HG02571 (cell line): ENCODE results near the gene HSPB1.
"Not testable (repeated sequence)": the region's sequence is repeated elsewhere in the genome, so short reads cannot be mapped to it uniquely, and the experiment has no call there.

Experiments used
- ATAC-seq: cut with Tn5 transposase; IDR thresholded peaks from one replicate; pipeline ENCODE4 v1.9.1; 2021; ENCODE audit warnings: mild to moderate bottlenecking, moderate library complexity; ENCODE audit not compliant: unreplicated experiment

Gene HSPB1

DNA sequence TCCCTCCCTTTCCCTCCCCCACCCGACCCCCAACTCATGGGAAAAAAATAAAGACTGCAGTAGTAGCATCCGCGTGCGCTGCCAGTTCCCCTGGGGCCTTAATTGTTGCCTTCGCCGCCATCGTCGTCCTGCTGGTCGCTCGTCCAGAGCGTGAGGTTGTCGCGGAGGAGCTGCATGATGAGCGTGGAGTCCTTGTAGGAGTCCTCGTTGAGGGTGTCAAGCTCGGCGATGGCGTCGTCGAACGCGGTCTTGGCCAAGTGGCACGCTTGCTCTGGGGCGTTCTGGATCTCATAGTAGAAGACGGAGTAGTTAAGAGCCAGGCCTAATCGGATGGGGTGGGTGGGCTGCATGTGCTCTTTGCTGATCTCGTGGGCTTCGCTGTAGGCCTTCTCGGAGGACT lies 27.0 kb downstream of the HSPB1 start:
- ATAC-seq: no peak

DNA sequence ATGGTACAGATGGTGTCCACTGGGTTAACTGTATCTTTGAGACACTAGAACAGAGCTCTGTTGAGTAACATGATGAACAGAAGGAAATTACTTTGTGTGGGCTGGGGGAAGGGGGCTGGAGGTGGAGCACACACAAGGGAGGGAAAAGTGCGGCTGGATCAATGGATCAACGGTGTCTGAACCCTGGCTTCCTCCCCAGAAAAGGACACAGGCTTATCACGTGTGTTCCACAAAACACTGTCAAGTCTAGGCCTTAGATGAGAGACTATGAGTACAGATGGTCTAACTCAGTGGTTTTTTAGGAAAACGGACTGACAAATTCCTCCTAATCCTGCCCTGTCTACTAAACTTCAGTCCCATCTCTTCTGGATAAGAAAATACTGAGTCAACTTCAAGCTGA lies 27.8 kb downstream of the HSPB1 start:
- no peak for ATAC-seq

DNA sequence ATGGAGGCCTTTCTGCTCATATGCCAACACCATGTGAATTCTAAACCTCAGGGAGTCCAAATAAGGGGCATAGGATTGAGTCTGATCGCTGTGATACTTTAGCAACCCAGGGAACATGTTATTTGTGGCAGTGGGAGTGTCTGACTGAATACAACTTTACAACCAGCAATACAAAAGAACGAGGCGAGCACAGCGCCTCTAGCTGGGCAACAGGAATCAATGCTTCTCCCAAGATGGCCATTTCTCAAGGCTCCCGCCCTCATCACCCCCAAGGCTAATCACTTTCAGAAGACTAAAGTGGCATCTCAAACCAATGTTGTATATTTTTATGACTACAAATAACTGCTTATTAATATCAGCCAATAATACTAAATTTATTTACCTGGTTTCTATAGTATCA lies 28.2 kb downstream of the HSPB1 start:
- ATAC-seq: no peak

DNA sequence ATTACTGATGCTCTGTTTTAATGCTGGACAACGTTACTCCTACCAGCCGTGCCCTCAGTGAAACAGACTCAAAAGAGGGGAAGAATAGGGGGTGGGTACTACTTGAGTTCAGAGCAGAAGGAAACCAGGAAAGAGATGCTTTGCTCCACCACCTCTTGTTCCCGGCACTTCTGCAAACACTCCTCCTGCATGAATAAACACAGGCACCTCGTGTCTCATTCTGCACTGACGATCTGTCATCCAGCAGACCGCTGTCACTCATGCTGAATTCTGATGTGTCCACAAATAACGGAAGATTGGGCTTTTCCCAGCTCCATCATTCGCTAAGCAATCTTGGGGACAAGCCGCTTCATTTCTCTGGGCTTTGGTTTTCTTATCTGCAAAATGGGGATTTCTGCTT lies 29.6 kb downstream of the HSPB1 start:
- no peak for ATAC-seq

DNA sequence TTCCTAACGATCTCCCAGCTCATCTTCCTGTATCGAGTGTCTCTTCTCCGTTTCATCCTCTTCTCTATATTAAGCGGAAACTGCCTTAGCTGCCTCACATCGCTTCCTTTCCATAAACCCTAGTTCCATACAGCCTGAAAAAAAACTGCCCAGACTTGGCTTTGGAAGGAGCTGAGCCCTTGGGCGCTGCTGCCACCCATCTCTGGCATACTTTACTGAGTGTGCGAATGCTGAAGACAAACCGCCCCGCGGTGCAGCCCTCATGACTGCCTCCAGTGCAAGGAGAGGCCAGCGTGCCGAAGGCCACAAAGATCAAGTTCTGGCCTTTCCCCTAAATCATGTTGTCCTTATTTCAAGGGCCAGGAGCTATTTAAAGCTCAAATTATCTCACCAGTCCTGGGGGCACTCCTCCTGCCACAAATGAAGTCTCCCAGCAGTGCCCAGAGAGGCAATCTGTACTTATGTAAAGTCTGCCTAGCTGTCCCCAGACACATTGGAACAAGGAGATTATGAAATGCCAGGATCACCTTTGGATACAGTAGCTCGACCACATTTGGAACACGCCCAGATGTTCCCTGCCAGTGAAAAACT lies 31.1 kb downstream of the HSPB1 start:
- ATAC-seq: no peak

DNA sequence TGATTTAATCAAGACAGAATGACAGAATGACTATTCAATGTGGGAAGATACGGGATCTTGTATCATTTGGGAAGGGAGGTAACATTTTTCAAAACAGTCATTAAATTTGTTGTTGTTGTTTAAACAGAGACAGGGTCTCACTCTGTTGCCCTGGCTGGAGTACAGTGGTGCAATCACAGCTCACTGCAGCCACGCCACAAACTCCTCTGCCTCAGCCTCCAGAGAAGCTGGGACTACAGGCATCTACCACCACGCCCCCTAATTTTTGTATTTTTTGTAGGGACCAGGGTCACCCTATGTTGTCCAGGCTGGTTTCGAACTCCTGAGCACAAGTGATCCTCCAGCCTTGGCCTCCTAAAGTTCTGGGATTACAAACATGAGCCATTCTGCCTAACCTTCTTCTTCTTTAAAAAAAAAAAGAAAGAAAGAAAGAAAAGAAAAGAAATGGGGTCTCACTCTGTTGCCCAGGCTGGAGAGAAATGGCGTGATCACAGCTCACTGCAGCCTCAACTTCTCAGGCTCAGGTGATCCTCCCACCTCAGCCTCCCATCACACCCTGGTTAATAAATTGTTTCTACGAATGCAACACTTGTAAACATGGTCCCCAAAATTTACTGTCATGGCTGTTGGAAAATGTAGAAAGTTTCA lies 32.0 kb downstream of the HSPB1 start:
- no peak for ATAC-seq

DNA sequence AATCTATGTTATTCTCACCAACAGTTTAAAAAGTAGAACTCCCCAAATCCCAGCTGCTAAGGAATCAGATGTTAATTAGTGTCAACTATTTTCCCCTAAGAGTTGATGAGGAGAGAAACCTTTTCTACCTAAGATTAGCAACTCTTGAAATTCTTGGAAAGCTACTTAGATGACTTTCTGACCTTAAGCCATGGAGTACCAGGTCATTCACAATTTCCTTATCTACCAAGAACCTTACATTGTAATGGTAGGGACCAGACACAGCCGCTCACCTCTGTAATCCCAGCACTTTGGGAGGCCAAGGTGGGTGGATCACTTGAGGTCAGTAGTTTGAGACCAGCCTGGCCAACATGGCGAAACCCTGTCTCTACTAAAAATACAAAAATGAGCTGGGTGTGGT lies 32.9 kb downstream of the HSPB1 start:
- ATAC-seq: not testable (repeated sequence)

DNA sequence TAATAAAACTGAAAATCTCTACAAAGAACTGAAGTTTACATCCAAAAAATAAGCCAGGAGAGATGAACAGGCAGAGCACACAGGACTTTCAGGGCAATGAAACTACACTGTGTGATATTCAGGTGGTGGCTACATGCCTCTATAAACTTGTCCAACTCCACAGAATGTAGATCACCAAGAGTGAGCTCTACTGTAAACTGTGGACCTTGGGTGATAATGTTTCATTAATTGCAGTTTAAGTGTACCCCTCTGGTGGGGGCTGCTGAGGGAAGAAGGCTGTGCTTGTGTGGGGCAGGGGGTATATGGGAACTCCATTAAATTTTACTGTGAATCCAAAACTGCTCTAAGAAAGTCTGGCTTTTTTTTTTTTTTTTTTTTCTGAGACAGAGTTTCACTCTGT lies 33.6 kb downstream of the HSPB1 start:
- ATAC-seq: no peak

DNA sequence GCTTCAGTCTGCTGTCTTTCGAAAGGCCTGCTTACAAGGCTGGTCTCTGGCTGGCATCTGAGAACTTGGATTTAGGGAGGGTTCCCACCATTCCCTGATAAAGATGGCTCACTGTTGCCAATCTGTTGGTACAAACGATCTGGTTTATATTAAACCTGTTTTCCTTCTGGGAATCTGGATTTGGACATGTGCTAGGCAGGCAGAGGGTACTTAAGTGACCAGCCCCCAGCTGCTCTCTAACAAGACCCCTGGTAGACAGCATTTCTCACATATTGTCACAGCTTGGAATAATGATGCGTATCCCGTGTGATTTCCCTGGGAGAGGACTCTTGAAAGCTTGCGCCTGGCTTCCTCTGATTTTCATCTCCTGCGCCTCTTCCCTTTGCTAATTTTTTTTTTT lies 34.7 kb downstream of the HSPB1 start:
- ATAC-seq: no peak

DNA sequence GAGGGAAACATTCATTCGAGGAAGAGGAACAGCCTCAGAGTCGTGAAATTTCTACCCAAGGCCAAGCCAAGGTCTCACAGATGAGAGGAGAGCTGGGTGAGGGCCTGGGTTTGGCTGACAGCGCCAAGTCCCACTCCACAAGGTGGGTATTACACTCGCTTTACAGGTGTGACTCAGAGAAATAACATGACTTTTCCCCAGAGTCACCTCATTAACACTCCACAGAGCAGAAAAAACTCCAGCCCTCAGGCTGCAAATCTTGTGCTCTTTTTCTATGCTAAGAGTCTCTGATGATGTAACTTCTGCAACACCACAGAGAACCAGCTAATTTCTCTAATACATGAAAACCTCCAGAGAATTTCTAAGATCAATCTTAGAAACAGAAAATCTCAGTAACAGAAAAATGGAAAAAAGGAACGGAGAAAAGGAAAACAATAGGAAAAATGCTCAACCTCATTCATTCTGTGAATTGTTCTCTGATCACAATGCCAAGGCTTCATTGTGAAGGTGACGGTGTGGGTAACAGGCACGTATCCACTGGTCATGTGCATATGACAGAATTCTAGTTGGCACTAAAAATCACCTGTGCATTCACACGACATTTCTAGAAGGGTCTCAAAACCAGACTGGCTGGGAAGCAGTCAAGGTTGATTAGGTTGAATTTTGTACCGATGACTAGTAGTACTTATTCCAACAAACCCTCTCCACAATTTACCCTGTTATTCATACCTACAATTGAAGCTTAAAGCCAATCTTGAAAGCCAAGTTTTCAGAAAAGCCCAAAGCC lies 36.0 kb downstream of the HSPB1 start:
- no peak for ATAC-seq

DNA sequence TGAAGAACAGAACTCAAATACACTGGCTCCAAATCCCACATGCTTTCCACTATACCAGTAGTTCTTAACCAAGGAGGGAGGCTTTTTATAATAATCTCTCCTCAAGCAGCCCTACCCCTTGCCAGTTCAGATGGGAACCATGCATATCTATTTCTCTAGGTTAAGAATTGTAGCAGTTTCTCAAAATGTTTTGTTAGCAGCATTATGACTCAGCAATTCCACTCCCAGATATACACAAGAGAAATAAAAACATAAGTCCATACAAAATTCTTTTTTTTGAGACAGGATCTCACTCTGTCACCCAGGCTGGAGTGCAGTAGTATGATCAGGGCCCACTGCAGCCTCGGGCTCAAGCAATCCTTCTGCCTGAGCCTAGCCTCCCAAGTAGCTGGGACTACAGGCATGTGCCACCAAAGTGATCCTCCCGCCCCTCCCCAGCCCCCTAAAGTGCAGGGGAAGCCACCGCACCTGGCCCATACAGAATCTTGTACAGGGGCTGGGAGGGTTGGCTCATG lies 38.2 kb downstream of the HSPB1 start:
- ATAC-seq: no peak

DNA sequence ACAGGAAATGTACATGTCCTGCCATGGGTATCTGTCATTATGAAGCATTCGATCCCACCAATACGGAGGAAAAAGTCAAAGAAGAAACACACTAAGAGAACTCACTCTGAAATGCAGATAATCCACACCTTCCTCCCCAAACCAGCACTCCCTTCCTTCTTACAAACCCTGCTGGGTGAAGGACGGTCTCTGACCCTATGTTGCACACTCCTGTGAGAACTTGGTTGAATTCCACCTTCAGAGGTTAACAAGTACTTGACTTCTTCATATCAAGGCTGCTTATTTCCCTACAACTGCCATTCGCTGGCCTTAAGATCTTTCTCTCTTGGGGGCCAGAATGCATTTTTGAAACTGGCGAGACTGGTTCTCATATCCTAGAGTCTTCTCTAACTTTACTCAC lies 39.7 kb downstream of the HSPB1 start:
- no peak for ATAC-seq

DNA sequence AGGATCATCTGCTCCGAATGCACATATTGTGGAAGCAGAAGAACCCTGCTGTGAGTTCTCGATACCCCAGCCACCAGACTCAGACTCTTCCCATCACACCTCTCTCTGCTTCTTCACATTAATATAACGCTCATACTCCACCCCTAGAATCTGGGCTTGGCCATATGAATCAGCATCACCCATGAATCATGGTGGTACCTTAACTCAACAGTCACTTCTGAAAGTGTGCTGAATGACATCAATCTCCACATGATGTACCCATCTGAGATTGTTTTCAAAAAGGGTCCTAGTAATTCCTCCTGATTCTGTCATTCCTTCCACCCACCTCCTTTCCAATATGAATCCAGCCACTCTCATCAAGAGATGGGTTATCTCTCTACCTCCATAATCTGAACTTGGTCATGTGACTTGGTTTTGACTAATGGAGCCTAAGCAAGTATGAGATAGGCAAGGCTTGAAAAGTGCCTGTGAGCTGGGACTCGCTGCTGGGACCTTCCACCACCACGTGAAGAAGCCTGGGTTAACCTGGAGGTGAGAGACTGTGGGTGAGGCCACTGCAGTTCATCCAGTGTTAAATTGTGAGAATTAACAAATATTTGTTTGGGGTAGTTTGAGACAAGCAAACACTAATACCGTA lies 40.9 kb downstream of the HSPB1 start:
- no peak for ATAC-seq

DNA sequence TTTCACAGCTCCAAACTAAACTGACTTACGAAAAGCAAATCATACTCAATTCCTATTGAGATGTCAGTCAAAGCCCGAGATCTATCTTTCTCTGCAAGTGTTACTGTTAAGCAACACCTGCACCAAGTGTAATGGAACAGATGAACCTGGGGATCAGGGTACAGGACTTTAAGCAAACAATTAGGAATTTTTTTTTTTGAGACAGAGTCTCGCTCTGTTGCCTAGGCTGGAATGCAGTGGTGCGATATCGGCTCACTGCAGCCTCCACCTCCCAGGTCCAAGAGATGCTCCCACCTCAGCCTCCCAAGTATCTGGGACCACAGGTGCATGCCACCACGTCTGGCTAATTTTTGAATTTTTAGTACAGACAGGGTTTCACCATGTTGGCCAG lies 41.5 kb downstream of the HSPB1 start:
- no peak for ATAC-seq

DNA sequence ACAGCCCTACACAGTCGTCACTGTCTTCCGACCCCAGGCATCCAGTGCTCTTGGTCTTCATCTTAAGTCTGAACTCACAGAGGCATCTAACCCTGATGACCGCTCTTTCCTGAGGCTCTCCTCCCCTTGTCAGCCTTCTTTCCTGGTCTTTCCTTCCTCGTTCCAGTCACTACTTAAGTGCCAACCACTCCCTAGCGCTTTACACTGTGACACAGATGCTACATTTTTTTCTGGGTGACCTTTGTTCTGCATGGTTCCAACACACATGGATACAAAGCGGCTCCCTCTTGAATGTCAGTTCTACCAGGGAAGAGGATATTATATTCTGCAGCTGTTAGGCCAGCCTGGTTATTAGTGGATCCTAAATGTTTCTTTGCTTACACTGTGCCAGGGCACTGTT lies 43.6 kb downstream of the HSPB1 start:
- ATAC-seq: no peak

DNA sequence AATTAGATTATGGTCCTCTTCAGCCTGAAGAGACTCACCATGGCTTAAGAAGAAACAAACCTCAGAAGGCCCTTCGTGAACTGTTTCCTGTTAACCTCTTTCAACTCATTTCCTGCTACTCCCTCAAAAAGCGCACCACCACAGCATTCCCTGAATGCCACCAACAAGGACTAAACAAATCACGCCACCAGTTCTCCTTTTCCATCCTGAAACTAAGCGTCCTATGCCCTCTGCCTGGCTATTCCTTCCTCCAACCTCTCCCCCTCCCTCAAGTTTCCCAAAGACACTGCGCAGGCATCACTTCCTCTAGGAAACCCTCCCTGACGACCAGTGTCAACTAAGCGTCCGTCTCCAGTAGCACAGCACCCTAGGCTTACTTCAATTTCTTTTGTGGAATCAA lies 44.3 kb downstream of the HSPB1 start:
- no peak for ATAC-seq

DNA sequence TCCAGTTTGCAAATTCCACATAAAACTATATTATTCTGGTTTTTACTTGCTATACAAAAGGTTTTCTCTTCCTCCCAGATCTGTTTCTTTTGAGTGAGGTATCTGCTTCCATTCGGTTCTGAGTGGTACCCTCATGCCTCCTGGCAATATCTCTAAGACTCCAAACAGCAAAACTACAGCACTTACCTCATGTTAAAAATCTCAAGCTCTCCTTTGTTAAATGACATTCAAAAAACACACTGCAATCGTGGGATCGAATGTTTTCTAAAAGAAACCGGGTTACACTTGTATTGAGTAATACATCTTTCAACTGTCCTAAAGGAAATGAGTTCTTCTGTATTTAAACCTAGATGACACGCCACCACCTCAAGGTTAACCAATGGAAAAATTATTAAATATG lies 45.2 kb downstream of the HSPB1 start:
- ATAC-seq: no peak

DNA sequence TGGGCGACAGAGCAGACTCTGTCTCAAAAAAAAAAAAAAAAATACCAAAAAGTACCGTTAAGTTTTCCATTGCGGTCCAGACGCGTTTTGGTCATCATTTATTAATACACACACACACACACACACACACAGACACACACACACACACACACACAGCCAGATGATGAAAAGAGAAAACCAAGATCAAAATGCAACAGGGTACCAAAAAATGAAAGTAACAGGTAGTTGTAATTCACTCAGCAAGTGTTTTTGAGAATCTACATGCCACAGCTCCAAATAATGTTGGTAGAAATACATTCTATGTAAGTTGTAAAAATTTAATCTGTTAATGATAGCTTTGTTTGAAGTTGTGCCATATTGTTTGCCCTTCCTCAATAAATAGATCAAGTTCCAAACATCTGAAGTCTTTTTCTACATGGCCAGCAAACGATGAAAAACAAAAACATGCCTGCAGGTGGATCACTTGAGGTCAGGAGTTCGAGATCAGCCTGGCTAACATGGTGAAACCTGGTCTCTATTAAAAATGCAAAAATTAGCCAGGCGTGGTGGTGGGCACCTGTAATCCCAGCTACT lies 46.9 kb downstream of the HSPB1 start:
- no peak for ATAC-seq

DNA sequence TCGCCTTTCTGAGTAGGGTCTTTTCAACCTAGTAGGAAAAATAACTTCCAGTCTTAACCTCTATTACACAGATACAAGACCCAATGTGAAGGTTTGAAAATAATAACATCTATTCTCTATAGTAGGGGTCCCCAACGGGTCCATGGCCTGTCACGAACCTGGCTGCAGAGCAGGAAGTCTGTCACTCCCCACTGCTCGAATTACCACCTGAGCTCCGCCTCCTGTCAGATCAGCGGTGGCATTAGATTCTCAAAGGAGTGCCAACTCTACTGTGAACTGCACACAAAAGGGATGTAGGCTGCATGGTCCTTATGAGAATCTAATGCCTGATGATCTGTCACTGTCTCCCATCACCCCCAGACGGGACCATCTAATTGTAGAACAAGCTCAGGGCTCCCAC lies 48.9 kb downstream of the HSPB1 start:
- no peak for ATAC-seq

DNA sequence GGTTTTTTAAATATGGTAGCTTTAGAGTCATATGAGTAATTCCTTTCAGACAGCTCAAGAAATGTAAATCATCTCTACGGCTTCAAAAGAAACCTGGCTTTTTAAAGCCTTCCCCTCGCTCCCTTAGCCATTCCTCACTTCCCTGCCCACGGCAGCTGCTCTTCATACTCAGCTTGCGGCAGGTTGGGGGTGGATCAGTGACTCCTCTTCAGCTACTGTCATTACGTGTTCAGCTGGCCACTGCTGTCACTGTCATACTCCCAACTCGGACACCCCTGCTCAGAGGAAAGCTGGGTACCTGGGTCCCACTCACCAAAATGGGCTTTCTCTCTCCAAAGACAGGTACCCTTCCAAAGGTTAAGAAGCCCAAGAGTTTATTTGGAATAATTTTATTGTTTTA lies 49.7 kb downstream of the HSPB1 start:
- ATAC-seq: peak; percentile 54

DNA sequence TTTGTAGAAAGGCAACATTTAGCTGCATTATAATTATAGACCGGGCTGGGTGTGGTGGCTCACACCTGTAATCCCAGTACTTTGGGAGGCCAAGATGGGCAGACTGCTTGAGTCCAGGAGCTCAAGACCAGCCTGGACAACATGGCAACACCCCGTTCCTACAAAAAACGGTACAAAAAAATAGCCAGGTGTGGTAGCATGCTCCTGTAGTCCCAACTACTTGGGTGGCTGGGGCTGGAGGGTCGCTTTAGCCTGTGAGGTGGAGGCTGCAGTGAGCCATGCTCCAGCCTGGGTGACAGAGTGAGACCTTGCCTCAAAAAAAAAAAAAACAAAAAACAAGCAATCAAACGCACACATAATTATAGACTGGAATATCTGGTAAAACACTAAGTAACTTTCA lies 51.3 kb downstream of the HSPB1 start:
- ATAC-seq: no peak
